GM21619 (cell line): ENCODE results near the gene GSTO2.

Experiments used
- ATAC-seq: cut with Tn5 transposase; IDR thresholded peaks from one replicate; pipeline ENCODE4 v1.9.1; 2021; ENCODE audit not compliant: unreplicated experiment

GSTO2 gene

GRCh38 chr10:104279550-104280259 lies 10.7 kb downstream of the GSTO2 start:
- ATAC-seq, result no peak

GRCh38 chr10:104281694-104282093 lies 12.7 kb downstream of the GSTO2 start:
- ATAC-seq, result no peak

- ATAC-seq, result no peak
These were observed 15.9 kb downstream of the GSTO2 start for GRCh38 chr10:104284846-104285245.

GRCh38 chr10:104286939-104287338 lies 18.0 kb downstream of the GSTO2 start:
- ATAC-seq, result no peak

GRCh38 chr10:104288355-104288754 lies 19.4 kb downstream of the GSTO2 start:
- no peak for ATAC-seq

- peak; percentile 99 for ATAC-seq
These were observed 22.5 kb downstream of the GSTO2 start for GRCh38 chr10:104291439-104291951.

GRCh38 chr10:104293011-104293410 lies 24.0 kb downstream of the GSTO2 start:
- no peak for ATAC-seq

- ATAC-seq, result no peak
These were observed 24.9 kb downstream of the GSTO2 start for GRCh38 chr10:104293781-104294321.

- no peak for ATAC-seq
These were observed 27.9 kb downstream of the GSTO2 start for GRCh38 chr10:104296687-104297436.

GRCh38 chr10:104297697-104298660 lies 29.0 kb downstream of the GSTO2 start:
- ATAC-seq, result no peak

- ATAC-seq, result no peak
These were observed 30.3 kb downstream of the GSTO2 start for GRCh38 chr10:104299031-104299904.

GRCh38 chr10:104300002-104300735 lies 31.2 kb downstream of the GSTO2 start:
- ATAC-seq, result no peak

GRCh38 chr10:104300736-104301292 lies 31.8 kb downstream of the GSTO2 start:
- no peak for ATAC-seq

GRCh38 chr10:104301907-104302690 lies 33.1 kb downstream of the GSTO2 start:
- ATAC-seq, result no peak

GRCh38 chr10:104303594-104304355 lies 34.8 kb downstream of the GSTO2 start:
- no peak for ATAC-seq

- no peak for ATAC-seq
These were observed 35.4 kb downstream of the GSTO2 start for GRCh38 chr10:104304356-104304745.

GRCh38 chr10:104304927-104305326 lies 35.9 kb downstream of the GSTO2 start:
- no peak for ATAC-seq
